Airway epithelial cell (primary cell): ENCODE data around the gene SCYGR2. TPM values are rescaled to one million over a fixed set of nuclear protein-coding genes. Genes with fewer than 3 reads are reported as not detected.

ENCODE experiments used
- total RNA-seq: library from RNA; depleted of rRNA; stranded (reverse); fragments of >200 nt; gene quantifications from 2 replicates; pipeline ENCODE4 v1.2.3, GENCODE V29; 2015

SCYGR2 gene, protein sequence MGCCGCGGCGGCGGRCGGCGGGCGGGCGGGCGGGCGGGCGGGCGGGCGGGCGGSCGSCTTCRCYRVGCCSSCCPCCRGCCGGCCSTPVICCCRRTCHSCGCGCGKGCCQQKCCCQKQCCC
- not detected in 2 replicates for total RNA-seq

DNA sequence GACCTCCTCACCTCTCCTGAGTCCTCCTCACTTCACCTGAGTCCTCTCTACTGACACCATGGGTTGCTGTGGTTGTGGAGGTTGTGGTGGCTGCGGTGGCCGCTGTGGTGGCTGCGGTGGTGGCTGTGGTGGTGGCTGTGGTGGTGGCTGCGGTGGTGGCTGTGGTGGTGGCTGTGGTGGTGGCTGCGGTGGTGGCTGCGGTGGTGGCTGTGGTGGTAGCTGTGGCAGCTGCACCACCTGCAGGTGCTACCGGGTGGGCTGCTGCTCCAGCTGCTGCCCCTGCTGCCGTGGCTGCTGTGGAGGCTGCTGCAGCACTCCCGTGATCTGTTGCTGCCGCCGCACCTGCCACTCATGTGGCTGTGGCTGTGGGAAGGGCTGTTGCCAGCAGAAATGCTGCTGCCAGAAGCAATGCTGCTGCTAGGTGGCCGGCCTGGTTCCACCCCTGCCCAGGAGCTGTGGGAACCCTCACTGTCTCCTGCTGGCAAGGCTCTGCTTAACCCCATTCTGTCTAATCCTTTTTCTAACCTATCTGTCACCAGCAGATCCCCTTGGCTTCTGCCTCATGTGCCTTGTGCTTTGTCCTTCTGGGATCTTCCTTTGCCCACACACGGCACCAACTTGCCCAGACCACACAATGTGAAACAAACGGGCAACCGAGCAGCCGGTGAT is at the start of gene SCYGR2:
Gene SCYGR2 (plus strand): TSS at position 59 of the 669 bp plus-strand sequence. CDS start 0 bp downstream, at position 59.

DNA sequence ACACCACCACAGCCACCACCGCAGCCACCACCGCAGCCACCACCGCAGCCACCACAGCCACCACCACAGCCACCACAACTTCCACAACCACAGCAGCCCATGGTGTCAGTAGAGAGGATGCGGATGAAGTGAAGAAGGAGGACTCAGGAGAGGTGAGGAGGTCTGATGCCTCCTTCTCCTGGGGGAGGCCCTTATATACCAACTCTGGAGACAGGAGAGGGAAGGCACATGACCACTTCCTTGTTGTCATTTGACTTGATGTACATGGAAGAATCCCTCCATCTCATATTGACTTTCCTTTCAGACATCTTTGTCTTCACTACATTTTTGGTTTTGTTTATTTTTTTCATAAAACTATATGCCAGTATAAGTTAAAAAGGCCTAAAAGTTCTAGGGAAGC is 16.0 kb downstream of the SCYGR2 start, which contains the start of gene SCYGR3:
Gene SCYGR3 (minus strand): TSS at position 101 of the 400 bp plus-strand sequence. CDS start 0 bp downstream, at position 101.

DNA sequence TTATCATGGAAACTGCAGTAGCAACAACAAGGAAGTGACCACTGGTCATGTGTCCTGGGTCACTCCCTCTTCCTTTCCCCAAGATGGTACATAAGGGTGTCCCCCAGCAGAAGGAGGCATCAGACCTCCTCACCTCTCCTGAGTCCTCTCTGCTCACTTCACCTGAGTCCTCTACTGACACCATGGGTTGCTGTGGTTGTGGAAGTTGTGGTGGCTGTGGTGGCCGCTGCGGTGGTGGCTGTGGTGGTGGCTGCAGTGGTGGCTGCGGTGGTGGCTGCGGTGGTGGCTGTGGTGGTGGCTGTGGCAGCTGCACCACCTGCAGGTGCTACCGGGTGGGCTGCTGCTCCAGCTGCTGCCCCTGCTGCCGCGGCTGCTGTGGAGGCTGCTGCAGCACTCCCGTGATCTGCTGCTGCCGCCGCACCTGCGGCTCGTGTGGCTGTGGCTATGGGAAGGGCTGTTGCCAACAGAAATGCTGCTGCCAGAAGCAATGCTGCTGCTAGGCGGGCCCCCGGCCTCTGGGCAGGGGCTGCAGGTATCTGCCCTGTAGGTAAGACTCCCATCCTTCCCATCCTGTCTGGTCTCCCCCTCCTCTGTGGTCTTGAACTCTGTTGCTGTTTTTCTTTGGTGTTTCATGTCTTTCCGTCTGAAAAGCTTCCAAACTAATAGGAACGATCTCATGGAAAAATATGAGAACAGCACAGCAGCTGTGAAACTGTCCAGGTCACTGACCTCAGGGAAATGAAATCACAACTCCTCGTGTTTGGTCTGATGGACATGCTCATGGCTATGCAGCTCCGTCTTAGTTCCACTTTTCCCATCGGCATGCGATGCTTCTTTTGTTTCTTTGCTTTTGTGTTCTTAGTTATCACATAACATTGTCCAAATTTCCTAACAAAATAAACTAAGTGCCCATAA is 18.9 kb downstream of the SCYGR2 start, which contains the start of gene SCYGR4:
Gene SCYGR4 (plus strand): TSS at position 183 of the 915 bp plus-strand sequence. CDS start 0 bp downstream, at position 183.

Other genes starting within 250 kb of the SCYGR2 start
- not detected in 2 replicates for gene TM4SF20, start 219.6 kb upstream of the SCYGR2 start, total RNA-seq
- gene SCYGR1, start 210.9 kb upstream of the SCYGR2 start, total RNA-seq, result not detected in 2 replicates
- gene AGFG1, start 126.7 kb upstream of the SCYGR2 start, total RNA-seq, result 30.2 and 64.3 TPM in 2 replicates
- gene SCYGR3, start 15.9 kb downstream of the SCYGR2 start, total RNA-seq, result not detected in 2 replicates
- not detected in 2 replicates for gene SCYGR4, start 18.6 kb downstream of the SCYGR2 start, total RNA-seq
- gene SCYGR5, start 67.9 kb downstream of the SCYGR2 start, total RNA-seq, result not detected in 2 replicates
- 0.23 and 0.42 TPM in 2 replicates for gene SLC19A3, start 119.1 kb downstream of the SCYGR2 start, total RNA-seq
- not detected in 2 replicates for gene SCYGR6, start 125.9 kb downstream of the SCYGR2 start, total RNA-seq
- gene SCYGR7, start 129.4 kb downstream of the SCYGR2 start, total RNA-seq, result not detected in 2 replicates
- gene SCYGR8, start 147.0 kb downstream of the SCYGR2 start, total RNA-seq, result not detected in 2 replicates
- gene CCL20, start 214.9 kb downstream of the SCYGR2 start, total RNA-seq, result 14.9 and 17.5 TPM in 2 replicates